Astrocyte (in vitro differentiated cells and primary cell): ENCODE results near the gene ZNF273.

Experiments used
- EZH2 ChIP-seq: IDR thresholded peaks from 2 replicates; pipeline ENCODE4 v1.6.1; 2012; ENCODE audit warnings: mild to moderate bottlenecking, low read length, inconsistent platforms; ENCODE audit not compliant: insufficient read depth
- TF ChIP-seq, protein P1 (sequence below): IDR thresholded peaks from 2 replicates; pipeline ENCODE4 v1.5.1; 2011; ENCODE audit warnings: low read depth, mild to moderate bottlenecking, inconsistent platforms, low read length, moderate library complexity; ENCODE audit not compliant: insufficient read depth

DNA sequence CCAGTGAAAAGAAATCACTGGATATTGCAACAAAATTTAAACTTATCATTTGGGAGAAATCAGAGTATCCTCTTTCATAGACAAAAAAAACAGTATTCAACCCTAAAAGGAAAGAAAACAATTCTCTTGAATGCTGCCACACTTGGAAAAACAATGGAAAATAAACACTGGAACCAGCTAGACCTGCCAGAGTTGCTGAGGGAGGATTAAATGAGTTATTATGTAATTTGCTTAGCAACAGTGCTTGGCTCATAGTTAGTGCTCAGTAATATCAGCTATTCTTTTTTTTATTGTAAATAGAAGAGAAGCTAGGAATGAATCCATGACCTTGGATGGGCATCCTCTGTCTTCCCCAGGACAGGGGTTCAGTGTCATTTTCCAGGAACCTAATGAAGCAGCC lies 11.0 kb upstream of the ZNF273 start:
- TF ChIP-seq, protein P1, sequence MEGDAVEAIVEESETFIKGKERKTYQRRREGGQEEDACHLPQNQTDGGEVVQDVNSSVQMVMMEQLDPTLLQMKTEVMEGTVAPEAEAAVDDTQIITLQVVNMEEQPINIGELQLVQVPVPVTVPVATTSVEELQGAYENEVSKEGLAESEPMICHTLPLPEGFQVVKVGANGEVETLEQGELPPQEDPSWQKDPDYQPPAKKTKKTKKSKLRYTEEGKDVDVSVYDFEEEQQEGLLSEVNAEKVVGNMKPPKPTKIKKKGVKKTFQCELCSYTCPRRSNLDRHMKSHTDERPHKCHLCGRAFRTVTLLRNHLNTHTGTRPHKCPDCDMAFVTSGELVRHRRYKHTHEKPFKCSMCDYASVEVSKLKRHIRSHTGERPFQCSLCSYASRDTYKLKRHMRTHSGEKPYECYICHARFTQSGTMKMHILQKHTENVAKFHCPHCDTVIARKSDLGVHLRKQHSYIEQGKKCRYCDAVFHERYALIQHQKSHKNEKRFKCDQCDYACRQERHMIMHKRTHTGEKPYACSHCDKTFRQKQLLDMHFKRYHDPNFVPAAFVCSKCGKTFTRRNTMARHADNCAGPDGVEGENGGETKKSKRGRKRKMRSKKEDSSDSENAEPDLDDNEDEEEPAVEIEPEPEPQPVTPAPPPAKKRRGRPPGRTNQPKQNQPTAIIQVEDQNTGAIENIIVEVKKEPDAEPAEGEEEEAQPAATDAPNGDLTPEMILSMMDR = no peak
- no peak for TF ChIP-seq EZH2
